Upper lobe of left lung (tissue), 4 donors: ENCODE measurements around the gene GBF1.
A peak's percentile ranks its signal among the peaks of the same experiment; 100 is the strongest.

ENCODE experiments used
- EP300 ChIP-seq, 4 donors: sonication (generic); formaldehyde crosslinking; IDR thresholded peaks; one replicate each; pipeline ENCODE4 v1.5.1; 2017; ENCODE audit warnings: antibody characterized with exemption in 4 of 4, control low read depth in 2 of 4
- POLR2A ChIP-seq, 4 donors: fragments of 450-650 bp; IDR thresholded peaks; one replicate each; pipeline ENCODE4 v1.5.1; 2016 to 2017; ENCODE audit warnings: antibody characterized with exemption in 4 of 4, mild to moderate bottlenecking in 2 of 4
- POLR2AphosphoS5 ChIP-seq, 2 donors: sonication (generic); formaldehyde crosslinking; IDR thresholded peaks; one replicate each; pipeline ENCODE4 v1.5.1; 2017; ENCODE audit warnings: antibody characterized with exemption in 2 of 2
- TF ChIP-seq, protein P1 (sequence below), 6 experiments: fragments of 450-650 bp in 4 of 6; fragments of 200-600 bp in 2 of 6; sonication (generic) in 2 of 6; IDR thresholded peaks; one replicate each; pipeline ENCODE4 v1.5.1; 2016 to 2019; ENCODE audit warnings: antibody characterized with exemption in 6 of 6

DNA sequence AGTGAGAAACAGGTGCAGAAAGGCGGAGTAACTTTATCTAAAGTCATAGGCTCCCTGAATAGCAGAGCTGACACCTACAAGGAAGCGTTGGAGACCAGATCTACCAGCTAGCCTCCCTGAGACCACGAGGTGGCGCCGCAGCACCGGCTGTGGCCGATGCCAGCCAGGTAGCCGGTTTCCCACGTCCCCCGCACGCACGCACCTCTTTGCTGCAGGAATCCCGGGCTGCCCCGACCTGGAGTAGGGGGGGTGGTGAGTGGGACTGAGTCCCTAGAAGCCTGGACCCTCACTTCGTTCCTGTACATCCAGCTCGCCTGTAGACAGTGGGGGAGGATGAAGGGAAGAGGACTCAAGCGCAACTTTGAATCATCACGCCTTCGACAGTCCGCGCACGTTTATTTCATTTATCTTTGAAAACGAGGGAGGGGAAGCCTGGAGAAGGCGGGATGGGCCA is 15.5 kb upstream of the GBF1 start:
- TF ChIP-seq POLR2AphosphoS5 (IDR thresholded peaks at IDR 0.05) (no peak), POLR2A (IDR thresholded peaks at IDR 0.05) (no peak), EP300 (IDR thresholded peaks at IDR 0.05) (no peak)
- TF ChIP-seq, protein P1, sequence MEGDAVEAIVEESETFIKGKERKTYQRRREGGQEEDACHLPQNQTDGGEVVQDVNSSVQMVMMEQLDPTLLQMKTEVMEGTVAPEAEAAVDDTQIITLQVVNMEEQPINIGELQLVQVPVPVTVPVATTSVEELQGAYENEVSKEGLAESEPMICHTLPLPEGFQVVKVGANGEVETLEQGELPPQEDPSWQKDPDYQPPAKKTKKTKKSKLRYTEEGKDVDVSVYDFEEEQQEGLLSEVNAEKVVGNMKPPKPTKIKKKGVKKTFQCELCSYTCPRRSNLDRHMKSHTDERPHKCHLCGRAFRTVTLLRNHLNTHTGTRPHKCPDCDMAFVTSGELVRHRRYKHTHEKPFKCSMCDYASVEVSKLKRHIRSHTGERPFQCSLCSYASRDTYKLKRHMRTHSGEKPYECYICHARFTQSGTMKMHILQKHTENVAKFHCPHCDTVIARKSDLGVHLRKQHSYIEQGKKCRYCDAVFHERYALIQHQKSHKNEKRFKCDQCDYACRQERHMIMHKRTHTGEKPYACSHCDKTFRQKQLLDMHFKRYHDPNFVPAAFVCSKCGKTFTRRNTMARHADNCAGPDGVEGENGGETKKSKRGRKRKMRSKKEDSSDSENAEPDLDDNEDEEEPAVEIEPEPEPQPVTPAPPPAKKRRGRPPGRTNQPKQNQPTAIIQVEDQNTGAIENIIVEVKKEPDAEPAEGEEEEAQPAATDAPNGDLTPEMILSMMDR (IDR thresholded peaks at IDR 0.05), result peak; percentile 88 to 95 (median 93)
